Right cardiac atrium (tissue), 5 donors: ENCODE measurements around the gene DPF1. TPM values are rescaled to one million over a fixed set of nuclear protein-coding genes. Genes with fewer than 3 reads are reported as not detected.

Experiments used
- ATAC-seq, 2 donors: fragments of 200-7000 bp; cut with Tn5 transposase; one replicate each; pipeline versions ENCODE4 v1.8.0 to v1.9.1; 2020; ENCODE audit warnings: moderate library complexity in 2 of 2, mild to moderate bottlenecking in 1 of 2
- DNase-seq, 3 donors: peaks; one replicate each; pipeline ENCODE4 v3.0.0-alpha.2; 2020
- H3K27ac ChIP-seq: one replicate; pipeline ENCODE4 v1.5.1; 2013; ENCODE audit warnings: mild to moderate bottlenecking, low read length, control low read depth, moderate library complexity
- H3K27me3 ChIP-seq: one replicate; pipeline ENCODE4 v1.6.1; 2013; ENCODE audit not compliant: control insufficient read depth, insufficient read depth
- H3K4me1 ChIP-seq: one replicate; pipeline ENCODE4 v1.6.1; 2013; ENCODE audit warnings: low read length; ENCODE audit not compliant: control insufficient read depth, insufficient read depth
- H3K4me3 ChIP-seq: one replicate; pipeline ENCODE4 v1.5.1; 2013; ENCODE audit warnings: low read length, control low read depth
- H3K9me3 ChIP-seq: one replicate; pipeline ENCODE4 v1.6.1; 2013; ENCODE audit warnings: low read length; ENCODE audit not compliant: control insufficient read depth
- WGBS: extraction: QIAGEN DNeasy Blood & Tissue Kit; methylation state at CpG from one replicate; pipeline ENCODE4 v1.1.7; 2013; 5-methylcytosine and 5-hydroxymethylcytosine counted together
- intact Hi-C, 4 donors: fragments of 100-400 bp; cut with DNase I; formaldehyde crosslinking; loops; one replicate each; pipeline versions ENCODE4 v1.11.0 to v1.14.0; 2022 to 2023
- long read RNA-seq, 4 donors: library from polyadenylated mRNA; unstranded; transcript quantifications; one replicate each; pipeline ENCODE4 v2.0.0, GENCODE V29; 2020 to 2021
- polyA plus RNA-seq: library from polyadenylated mRNA; stranded (reverse); fragments of 200-250 nt; gene quantifications from one replicate; pipeline ENCODE4 v1.2.3, GENCODE V29; 2013
- total RNA-seq, 4 donors: library from RNA; stranded (reverse); fragmentation: NEBNext Ultra II Directional; extraction: Animal tissue kit (Norgen Biotek cat#: 25700); gene quantifications; one replicate each; pipeline ENCODE4 v1.2.1, GENCODE V29; 2021
- donor health status: healthy with polysubstance abuse.
- donor health status: DM: no; HTN: yes; CAD: no.
- donor health status: DM: no; HTN: no; CAD: no.
- donor health status: DM: no; HTN: yes; CAD: no; lungs with severe emphysema.
- donor health status: DM: yes; HTN: yes; CAD: no.

The DPF1 gene
- total RNA-seq (under 1 TPM in 1 of 4 donors, not detected in 3; 0.36 TPM), polyA plus RNA-seq (0.09 TPM)
- long read RNA-seq, donor 1, partial matches to known transcripts = 0 of 1 reads
- long read RNA-seq, donor 1, other reads (novel, unspliced or antisense) = 1 of 1 reads
- long read RNA-seq, donor 2 = 0 reads
- long read RNA-seq, donor 3 = 0 reads
- long read RNA-seq, donor 4 = 0 reads

- Histone ChIP-seq H3K4me3 (peak within 1 kb of the TSS; percentile 45), H3K9me3 (no peaks in the 10 kb centered on the region), H3K4me1 (no peaks in the 10 kb centered on the region), H3K27me3 (no peaks in the 10 kb centered on the region), H3K27ac (no peak within 1 kb of the TSS)
- intact Hi-C loops = loop anchor here in 2 of 4 donors (5.0 to 10.0 kb wide), 2 partner anchors 72 to 79 kb away; no protein-coding TSS in a partner anchor
- DNase-seq (peak; percentile 52 to 80 (median 76)), ATAC-seq (peak; percentile 77 to 78)
- WGBS = 4% methylated on average over 61 of the region's 61 CpGs
Measured at GRCh38 chr19:38224014-38224862, at the start of gene DPF1. DPF1 (minus strand) TSS chr19:38224222; CDS start chr19:38224142, 80 bp downstream.

- Histone ChIP-seq H3K4me1 (peaks cover 9% of the 10 kb centered on the region), H3K27me3 (no peaks in the 10 kb centered on the region), H3K9me3 (no peaks in the 10 kb centered on the region), H3K27ac (no peak overlapping the region), H3K4me3 (no peak overlapping the region)
- 73% methylated on average over 2 of the region's 2 CpGs for WGBS
- no peak for ATAC-seq
- DNase-seq = peak in 1 of 3 donors; percentile 4
- intact Hi-C loops = no loop called here
Measured at GRCh38 chr19:38273499-38273898, 49.5 kb upstream of the DPF1 start.

- H3K9me3 ChIP-seq = no peaks in the 10 kb centered on the region
- ATAC-seq (no peak), DNase-seq (no peak)
- H3K4me3 ChIP-seq = no peak overlapping the region
- intact Hi-C loops = no loop called here
- WGBS = 72% methylated on average over 5 of the region's 5 CpGs
- H3K27ac ChIP-seq = no peak overlapping the region
- H3K27me3 ChIP-seq = no peaks in the 10 kb centered on the region
- H3K4me1 ChIP-seq = peaks cover 2% of the 10 kb centered on the region
Measured at GRCh38 chr19:38270587-38271167, 46.7 kb upstream of the DPF1 start.

GRCh38 chr19:38268539-38268938 lies 44.5 kb upstream of the DPF1 start:
- ATAC-seq (no peak), DNase-seq (no peak)
- Histone ChIP-seq H3K9me3 (no peaks in the 10 kb centered on the region), H3K4me3 (no peak overlapping the region), H3K27ac (no peak overlapping the region), H3K4me1 (no peaks in the 10 kb centered on the region), H3K27me3 (no peaks in the 10 kb centered on the region)
- intact Hi-C loops = no loop called here
- 81% methylated on average over 8 of the region's 8 CpGs for WGBS

GRCh38 chr19:38267761-38268483 lies 43.9 kb upstream of the DPF1 start:
- intact Hi-C loops = no loop called here
- Histone ChIP-seq H3K27me3 (no peaks in the 10 kb centered on the region), H3K9me3 (no peaks in the 10 kb centered on the region), H3K27ac (no peak overlapping the region), H3K4me1 (no peaks in the 10 kb centered on the region), H3K4me3 (no peak overlapping the region)
- 71% methylated on average over 12 of the region's 12 CpGs for WGBS
- ATAC-seq (peak in 1 of 2 donors; percentile 10), DNase-seq (no peak)

- intact Hi-C loops = no loop called here
- ATAC-seq = no peak
- Histone ChIP-seq H3K4me1 (no peaks in the 10 kb centered on the region), H3K9me3 (no peaks in the 10 kb centered on the region), H3K27ac (no peak overlapping the region), H3K4me3 (no peak overlapping the region), H3K27me3 (no peaks in the 10 kb centered on the region)
- DNase-seq = no peak
- WGBS = 76% methylated on average over 12 of the region's 12 CpGs
Measured at GRCh38 chr19:38266981-38267597, 43.1 kb upstream of the DPF1 start.

- Histone ChIP-seq H3K27me3 (no peaks in the 10 kb centered on the region), H3K9me3 (no peaks in the 10 kb centered on the region), H3K27ac (no peak overlapping the region), H3K4me3 (no peak overlapping the region), H3K4me1 (no peaks in the 10 kb centered on the region)
- DNase-seq = peak in 1 of 3 donors; percentile 22
- WGBS = 92% methylated on average over 12 of the region's 12 CpGs
- intact Hi-C loops = no loop called here
- ATAC-seq = no peak
Measured at GRCh38 chr19:38265921-38266429, 42.0 kb upstream of the DPF1 start.

- no peaks in the 10 kb centered on the region for H3K4me1 ChIP-seq
- H3K4me3 ChIP-seq = no peak overlapping the region
- peak in 1 of 3 donors; percentile 64 for DNase-seq
- intact Hi-C loops = no loop called here
- 71% methylated on average over 14 of the region's 14 CpGs for WGBS
- H3K27me3 ChIP-seq = no peaks in the 10 kb centered on the region
- ATAC-seq = peak; percentile 31 to 34
- H3K9me3 ChIP-seq = no peaks in the 10 kb centered on the region
- H3K27ac ChIP-seq = no peak overlapping the region
Measured at GRCh38 chr19:38265213-38265861, 41.3 kb upstream of the DPF1 start.

GRCh38 chr19:38264486-38265212 lies 40.6 kb upstream of the DPF1 start, which contains the start of gene SPINT2:
SPINT2 (plus strand) TSS chr19:38264573; CDS start chr19:38264893, 320 bp downstream.
- DNase-seq (peak in 2 of 3 donors; percentile 64 to 73), ATAC-seq (peak; percentile 26 to 57)
- H3K4me1 ChIP-seq = no peaks in the 10 kb centered on the region
- H3K9me3 ChIP-seq = no peaks in the 10 kb centered on the region
- no peak within 1 kb of the TSS for H3K27ac ChIP-seq
- intact Hi-C loops = no loop called here
- 11% methylated on average over 78 of the region's 78 CpGs for WGBS
- H3K27me3 ChIP-seq = no peaks in the 10 kb centered on the region
- peak within 1 kb of the TSS; percentile 41 for H3K4me3 ChIP-seq
